Measurements from ENCODE around the gene RASD2. TPM values are rescaled to one million over a fixed set of nuclear protein-coding genes. Genes with fewer than 3 reads are reported as not detected.

The RASD2 gene
- total RNA-seq, 5 donors from 2014 or later (not counting 1 experiment from before 2014, with no cell fraction given): 0.19 to 1.7 (median 1.0) TPM; not detected in 2

- Histone ChIP-seq H3K4me1 (ENCODE audit: control insufficient read depth in 1 of 2, extremely low read depth in 1 of 2, insufficient read depth in 2 of 2, low read length in 2 of 2) (no peaks in the 10 kb centered on the region), H3K4me3 (ENCODE audit: control insufficient read depth in 1 of 2, extremely low read depth in 1 of 2, low read length in 1 of 2) (no peak overlapping the region), H3K36me3 (ENCODE audit: control insufficient read depth in 2 of 2, extremely low read depth in 1 of 2, insufficient read depth in 1 of 2, low read length in 1 of 2) (no peaks in the 10 kb centered on the region), H3K27ac (ENCODE audit: low read length) (no peak overlapping the region), H3K27me3 (replicated peaks in 1 of 2; ENCODE audit: control insufficient read depth in 2 of 2, extremely low read depth in 1 of 2, insufficient read depth in 2 of 2, low read length in 1 of 2) (peaks cover 0 to 28% of the 10 kb centered on the region in 2 experiments), H3K9me3 (no peaks in the 10 kb centered on the region)
- H3K27me3 Mint-ChIP-seq: peaks cover 2 to 10% of the 10 kb centered on the region in 2 donors
- 69% methylated on average over 10 of the region's 13 CpGs for WGBS (ENCODE audit: insufficient coverage)
- H3K4me3 Mint-ChIP-seq: no peak overlapping the region
- DNase-seq (no peak), ATAC-seq (replicated peaks in 1 of 4) (no peak)
- no peaks in the 10 kb centered on the region for H3K36me3 Mint-ChIP-seq
- H3K4me1 Mint-ChIP-seq: no peaks in the 10 kb centered on the region
- CTCF ChIA-PET: no interaction called here
- H3K9me3 Mint-ChIP-seq: no peaks in the 10 kb centered on the region
- no peak overlapping the region for H3K27ac Mint-ChIP-seq
- POLR2A ChIA-PET: no interaction called here
These were observed 50.1 kb downstream of the RASD2 start for GRCh38 chr22:35590634-35591295.

- Mint-ChIP-seq H3K4me1 (no peaks in the 10 kb centered on the region), H3K4me3 (no peak overlapping the region), H3K27me3 (peaks cover 2 to 10% of the 10 kb centered on the region in 2 donors), H3K27ac (no peak overlapping the region), H3K9me3 (no peaks in the 10 kb centered on the region), H3K36me3 (no peaks in the 10 kb centered on the region)
- H3K27me3 ChIP-seq (replicated peaks in 1 of 2; ENCODE audit: control insufficient read depth in 2 of 2, extremely low read depth in 1 of 2, insufficient read depth in 2 of 2, low read length in 1 of 2): peaks cover 0 to 28% of the 10 kb centered on the region in 2 experiments
- 87% methylated on average over 11 of the region's 14 CpGs for WGBS (ENCODE audit: insufficient coverage)
- no peaks in the 10 kb centered on the region for H3K9me3 ChIP-seq
- ChIA-PET CTCF (interaction anchor here in 1 of 2 donors (0.5 kb wide), 1 partner anchor 16 kb away, joined by 6 read pairs; no protein-coding TSS in a partner anchor), POLR2A (no interaction called here)
- no peak for ATAC-seq (replicated peaks in 1 of 4)
- no peak overlapping the region for H3K27ac ChIP-seq (ENCODE audit: low read length)
- DNase-seq: no peak
- no peaks in the 10 kb centered on the region for H3K36me3 ChIP-seq (ENCODE audit: control insufficient read depth in 2 of 2, extremely low read depth in 1 of 2, insufficient read depth in 1 of 2, low read length in 1 of 2)
- H3K4me3 ChIP-seq (ENCODE audit: control insufficient read depth in 1 of 2, extremely low read depth in 1 of 2, low read length in 1 of 2): no peak overlapping the region
- H3K4me1 ChIP-seq (ENCODE audit: control insufficient read depth in 1 of 2, extremely low read depth in 1 of 2, insufficient read depth in 2 of 2, low read length in 2 of 2): no peaks in the 10 kb centered on the region
These were observed 51.2 kb downstream of the RASD2 start for GRCh38 chr22:35591714-35592417.

- no peak overlapping the region for H3K4me3 ChIP-seq (ENCODE audit: control insufficient read depth in 1 of 2, extremely low read depth in 1 of 2, low read length in 1 of 2)
- no peak for DNase-seq
- H3K36me3 ChIP-seq (ENCODE audit: control insufficient read depth in 2 of 2, extremely low read depth in 1 of 2, insufficient read depth in 1 of 2, low read length in 1 of 2): no peaks in the 10 kb centered on the region
- no peak for ATAC-seq (replicated peaks in 1 of 4)
- no peak overlapping the region for H3K27ac Mint-ChIP-seq
- H3K4me3 Mint-ChIP-seq: no peak overlapping the region
- peaks cover 0 to 28% of the 10 kb centered on the region in 2 experiments for H3K27me3 ChIP-seq (replicated peaks in 1 of 2; ENCODE audit: control insufficient read depth in 2 of 2, extremely low read depth in 1 of 2, insufficient read depth in 2 of 2, low read length in 1 of 2)
- ChIA-PET CTCF (interaction anchor here in 1 of 2 donors (0.5 kb wide), 1 partner anchor 17 kb away, joined by 6 read pairs; no protein-coding TSS in a partner anchor), POLR2A (no interaction called here)
- no peaks in the 10 kb centered on the region for H3K4me1 Mint-ChIP-seq
- H3K36me3 Mint-ChIP-seq: no peaks in the 10 kb centered on the region
- no peaks in the 10 kb centered on the region for H3K9me3 Mint-ChIP-seq
- no peaks in the 10 kb centered on the region for H3K9me3 ChIP-seq
- 95% methylated on average over 3 of the region's 4 CpGs for WGBS (ENCODE audit: insufficient coverage)
- H3K27ac ChIP-seq (ENCODE audit: low read length): no peak overlapping the region
- no peaks in the 10 kb centered on the region for H3K4me1 ChIP-seq (ENCODE audit: control insufficient read depth in 1 of 2, extremely low read depth in 1 of 2, insufficient read depth in 2 of 2, low read length in 2 of 2)
- H3K27me3 Mint-ChIP-seq: peaks cover 2 to 10% of the 10 kb centered on the region in 2 donors
These were observed 51.9 kb downstream of the RASD2 start for GRCh38 chr22:35592418-35592967.

GRCh38 chr22:35593071-35593890 is 52.6 kb downstream of the RASD2 start:
- no peak for ATAC-seq (replicated peaks in 1 of 4)
- POLR2A ChIA-PET: no interaction called here
- Mint-ChIP-seq H3K4me1 (no peaks in the 10 kb centered on the region), H3K9me3 (no peaks in the 10 kb centered on the region), H3K36me3 (no peaks in the 10 kb centered on the region), H3K4me3 (no peak overlapping the region), H3K27ac (no peak overlapping the region), H3K27me3 (peaks cover 2 to 10% of the 10 kb centered on the region in 2 donors)
- Histone ChIP-seq H3K4me1 (ENCODE audit: control insufficient read depth in 1 of 2, extremely low read depth in 1 of 2, insufficient read depth in 2 of 2, low read length in 2 of 2) (no peaks in the 10 kb centered on the region), H3K4me3 (ENCODE audit: control insufficient read depth in 1 of 2, extremely low read depth in 1 of 2, low read length in 1 of 2) (no peak overlapping the region), H3K27ac (ENCODE audit: low read length) (no peak overlapping the region), H3K9me3 (no peaks in the 10 kb centered on the region), H3K36me3 (ENCODE audit: control insufficient read depth in 2 of 2, extremely low read depth in 1 of 2, insufficient read depth in 1 of 2, low read length in 1 of 2) (no peaks in the 10 kb centered on the region), H3K27me3 (replicated peaks in 1 of 2; ENCODE audit: control insufficient read depth in 2 of 2, extremely low read depth in 1 of 2, insufficient read depth in 2 of 2, low read length in 1 of 2) (peaks cover 0 to 32% of the 10 kb centered on the region in 2 experiments)
- no CpG with 5 or more reads among the region's 3 CpGs for WGBS (ENCODE audit: insufficient coverage)
- CTCF ChIA-PET: no interaction called here
- no peak for DNase-seq

GRCh38 chr22:35593891-35594470 is 53.4 kb downstream of the RASD2 start:
- Mint-ChIP-seq H3K27ac (no peak overlapping the region), H3K4me1 (no peaks in the 10 kb centered on the region), H3K4me3 (no peak overlapping the region), H3K9me3 (no peaks in the 10 kb centered on the region), H3K36me3 (no peaks in the 10 kb centered on the region), H3K27me3 (peaks cover 2 to 10% of the 10 kb centered on the region in 2 donors)
- H3K4me3 ChIP-seq (ENCODE audit: control insufficient read depth in 1 of 2, extremely low read depth in 1 of 2, low read length in 1 of 2): no peak overlapping the region
- CTCF ChIA-PET: no interaction called here
- WGBS (ENCODE audit: insufficient coverage): 82% methylated on average over 8 of the region's 14 CpGs
- DNase-seq: no peak
- no peaks in the 10 kb centered on the region for H3K4me1 ChIP-seq (ENCODE audit: control insufficient read depth in 1 of 2, extremely low read depth in 1 of 2, insufficient read depth in 2 of 2, low read length in 2 of 2)
- H3K36me3 ChIP-seq (ENCODE audit: control insufficient read depth in 2 of 2, extremely low read depth in 1 of 2, insufficient read depth in 1 of 2, low read length in 1 of 2): no peaks in the 10 kb centered on the region
- POLR2A ChIA-PET: no interaction called here
- ATAC-seq (replicated peaks in 1 of 4): no peak
- H3K27ac ChIP-seq (ENCODE audit: low read length): no peak overlapping the region
- no peaks in the 10 kb centered on the region for H3K9me3 ChIP-seq
- H3K27me3 ChIP-seq (replicated peaks in 1 of 2; ENCODE audit: control insufficient read depth in 2 of 2, extremely low read depth in 1 of 2, insufficient read depth in 2 of 2, low read length in 1 of 2): peaks cover 0 to 32% of the 10 kb centered on the region in 2 experiments

GRCh38 chr22:35594686-35595085 is 54.1 kb downstream of the RASD2 start:
- Mint-ChIP-seq H3K4me1 (no peaks in the 10 kb centered on the region), H3K9me3 (no peaks in the 10 kb centered on the region), H3K27me3 (peaks cover 2 to 10% of the 10 kb centered on the region in 2 donors), H3K4me3 (no peak overlapping the region), H3K36me3 (no peaks in the 10 kb centered on the region), H3K27ac (no peak overlapping the region)
- POLR2A ChIA-PET: no interaction called here
- Histone ChIP-seq H3K4me1 (ENCODE audit: control insufficient read depth in 1 of 2, extremely low read depth in 1 of 2, insufficient read depth in 2 of 2, low read length in 2 of 2) (no peaks in the 10 kb centered on the region), H3K4me3 (ENCODE audit: control insufficient read depth in 1 of 2, extremely low read depth in 1 of 2, low read length in 1 of 2) (no peak overlapping the region), H3K9me3 (no peaks in the 10 kb centered on the region), H3K36me3 (ENCODE audit: control insufficient read depth in 2 of 2, extremely low read depth in 1 of 2, insufficient read depth in 1 of 2, low read length in 1 of 2) (no peaks in the 10 kb centered on the region), H3K27me3 (replicated peaks in 1 of 2; ENCODE audit: control insufficient read depth in 2 of 2, extremely low read depth in 1 of 2, insufficient read depth in 2 of 2, low read length in 1 of 2) (peaks cover 0 to 27% of the 10 kb centered on the region in 2 experiments), H3K27ac (ENCODE audit: low read length) (no peak overlapping the region)
- WGBS (ENCODE audit: insufficient coverage): 86% methylated on average over 3 of the region's 5 CpGs
- CTCF ChIA-PET: no interaction called here
- ATAC-seq (replicated peaks in 1 of 4) (no peak), DNase-seq (no peak)

All from T-cell (primary cell).